NCI-H345 treated with DMSO at 0.1 percent for 48 hours (cell line): ENCODE results near the gene PKD2L2.
"Not testable (repeated sequence)": the region's sequence is repeated elsewhere in the genome, so short reads cannot be mapped to it uniquely, and the experiment has no call there.

Experiments
- DNase-seq: peaks from one replicate; lab custom pipeline; 2025; ENCODE audit not compliant: unreplicated experiment; lab: John Stamatoyannopoulos, UW

PKD2L2 gene

DNA sequence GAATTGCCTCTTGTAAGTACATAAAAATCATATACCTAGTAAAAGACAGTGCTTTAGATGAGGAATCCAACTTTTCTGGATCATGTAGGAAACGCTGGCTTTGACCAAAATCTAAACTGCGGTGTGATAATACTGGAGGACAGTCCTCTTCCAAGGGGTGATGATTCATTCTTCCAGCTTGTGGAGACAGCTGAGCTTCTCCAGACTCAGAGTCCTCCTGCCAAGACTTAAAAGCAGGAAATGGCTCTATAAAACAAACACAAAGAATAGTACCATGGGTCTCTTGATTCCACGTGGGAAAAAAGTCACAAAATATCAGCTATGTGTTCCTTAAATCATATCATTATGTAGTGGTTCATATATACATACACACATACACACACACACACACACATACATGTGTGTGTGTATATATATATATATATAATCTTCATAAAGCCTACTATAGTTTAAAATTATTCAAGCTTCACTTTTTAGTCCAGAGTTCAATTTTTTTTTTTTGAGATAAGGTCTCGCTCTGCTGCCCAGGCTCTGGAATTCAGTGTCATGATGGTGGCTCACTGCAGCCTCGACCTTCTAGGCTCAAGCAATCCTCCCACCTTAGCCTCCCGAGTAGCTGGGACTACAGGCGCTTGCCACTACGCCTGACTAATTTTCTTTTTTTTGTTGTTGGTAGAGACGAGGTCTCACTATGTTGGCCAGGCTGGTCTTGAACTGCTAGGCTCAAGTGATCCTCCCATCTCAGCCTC lies 65.0 kb downstream of the PKD2L2 start:
- no peak for DNase-seq

DNA sequence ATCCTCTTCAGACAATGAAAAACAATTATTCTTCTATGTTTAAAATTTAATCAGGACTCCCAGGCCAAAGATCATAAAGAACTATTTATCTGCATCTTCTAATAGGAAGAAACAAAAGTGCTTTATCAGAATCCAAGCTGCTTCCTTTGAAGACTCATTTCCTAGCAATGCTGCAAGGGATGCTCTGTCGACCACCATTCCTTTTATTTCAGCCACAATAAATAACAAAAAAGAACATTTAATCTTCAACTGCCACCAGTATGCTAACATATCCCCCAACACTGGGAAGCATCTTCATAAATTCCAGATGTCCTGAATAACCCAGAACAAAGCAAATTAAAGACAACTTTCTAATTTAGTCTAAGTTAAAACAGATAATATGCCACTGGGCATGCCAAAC lies 68.7 kb downstream of the PKD2L2 start:
- no peak for DNase-seq

GRCh38 chr5:137959488-137959887 lies 70.2 kb downstream of the PKD2L2 start:
- no peak for DNase-seq

GRCh38 chr5:137960141-137960540 lies 70.9 kb downstream of the PKD2L2 start:
- DNase-seq = no peak

DNA sequence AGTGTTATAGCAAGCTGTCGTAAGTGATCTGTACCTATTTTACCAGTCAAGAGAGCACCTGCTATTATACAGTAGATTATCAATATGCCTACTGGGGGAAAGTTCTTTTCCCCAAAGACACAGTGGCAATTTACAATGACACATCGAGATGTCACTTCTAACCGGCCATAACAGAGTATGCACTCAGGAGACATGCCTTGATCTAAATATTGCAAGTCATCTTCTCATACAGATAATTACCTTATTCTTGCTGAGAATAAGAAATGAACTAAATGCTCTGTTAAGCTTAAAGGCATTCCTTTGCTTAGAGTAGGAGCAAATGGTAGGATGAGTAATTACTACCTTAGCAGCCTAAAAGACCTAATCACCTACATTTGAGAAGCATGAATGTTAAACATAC lies 71.6 kb downstream of the PKD2L2 start:
- DNase-seq = no peak

DNA sequence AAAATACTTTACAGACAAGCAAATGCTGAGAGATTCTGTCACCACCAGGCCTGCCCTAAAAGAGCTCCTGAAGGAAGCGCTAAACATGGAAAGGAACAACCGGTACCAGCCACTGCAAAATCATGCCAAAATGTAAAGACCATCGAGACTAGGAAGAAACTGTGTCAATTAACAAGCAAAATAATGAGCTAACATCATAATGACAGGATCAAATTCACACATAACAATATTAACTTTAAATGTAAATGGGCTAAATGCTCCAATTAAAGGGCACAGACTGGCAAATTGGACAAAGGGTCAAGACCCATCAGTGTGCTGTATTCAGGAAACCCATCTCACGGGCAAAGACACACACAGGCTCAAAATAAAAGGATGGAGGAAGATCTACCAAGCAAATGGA lies 81.1 kb downstream of the PKD2L2 start:
- DNase-seq = not testable (repeated sequence)

- no peak for DNase-seq
These were observed 86.0 kb downstream of the PKD2L2 start for GRCh38 chr5:137975208-137975607.

DNA sequence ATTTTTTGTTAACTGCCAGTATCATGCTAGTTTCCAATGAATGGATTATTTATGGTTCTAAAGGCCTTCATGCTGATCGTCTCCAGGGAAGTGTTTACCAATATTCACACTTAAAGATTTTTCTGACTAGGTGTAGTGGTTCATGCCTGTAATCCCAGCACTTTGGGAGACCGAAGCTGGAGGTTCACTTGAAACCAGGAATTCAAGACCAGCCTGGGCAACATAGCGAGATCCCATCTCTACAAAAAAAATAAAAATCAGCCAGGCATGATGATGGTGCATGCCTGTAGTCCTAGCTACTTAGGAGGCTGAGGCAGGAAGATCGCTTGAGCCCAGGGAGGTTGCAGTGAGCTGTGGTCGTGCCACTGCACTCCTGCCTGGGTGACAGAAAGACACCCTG lies 100.2 kb downstream of the PKD2L2 start:
- DNase-seq = no peak
